PFSK-1 (cell line): ENCODE results near the gene CACNA2D4.

ENCODE experiments used
- POLR2AphosphoS5 ChIP-seq: IDR thresholded peaks from 2 replicates; pipeline ENCODE4 v1.6.1; 2012; ENCODE audit warnings: low read depth, mild to moderate bottlenecking, control low read depth, low read length, moderate library complexity
- REST ChIP-seq, 2 experiments: IDR thresholded peaks; 2 replicates each; pipeline versions ENCODE4 v1.6.1 to v1.8.0; 2011 to 2012; ENCODE audit warnings: low read depth in 2 of 2, low read length in 2 of 2, control low read depth in 1 of 2, inconsistent platforms in 1 of 2, mild to moderate bottlenecking in 1 of 2, moderate library complexity in 1 of 2; ENCODE audit not compliant: insufficient read depth in 1 of 2
- SIN3A ChIP-seq: IDR thresholded peaks from 2 replicates; pipeline ENCODE4 v1.6.1; 2012; ENCODE audit warnings: mild to moderate bottlenecking, low read length, moderate library complexity, borderline replicate concordance; ENCODE audit not compliant: insufficient read depth
- TAF1 ChIP-seq: IDR thresholded peaks from 2 replicates; pipeline ENCODE4 v1.6.1; 2012; ENCODE audit warnings: low read length, control low read depth, borderline replicate concordance; ENCODE audit not compliant: insufficient read depth

DNA sequence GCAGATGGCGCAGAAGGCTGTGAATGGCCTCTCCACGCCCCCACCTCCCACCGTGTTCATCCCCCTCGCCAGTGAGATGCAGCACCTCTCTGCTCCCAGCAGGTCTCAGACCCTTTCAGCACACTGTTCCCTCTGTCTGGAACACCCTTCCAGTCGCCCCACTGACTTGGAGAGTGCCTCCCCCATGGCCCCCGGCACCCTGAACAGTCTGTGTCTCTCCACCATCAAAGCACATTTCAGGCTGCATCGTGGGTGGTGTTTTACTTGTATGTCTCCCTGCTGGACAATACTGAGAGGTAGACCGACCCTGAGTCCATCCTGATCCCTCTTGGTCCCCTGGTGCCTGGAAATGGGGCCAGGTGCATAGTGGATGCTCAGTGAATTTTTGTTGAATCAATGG lies 34.9 kb downstream of the CACNA2D4 start:
- TF ChIP-seq TAF1 (no peak), SIN3A (no peak), REST (IDR thresholded peaks at IDR 0.05; ENCODE audit: insufficient read depth in 1 of 2, low read depth in 2 of 2, low read length in 2 of 2) (no peak), POLR2AphosphoS5 (no peak)
